GM04503 (cell line): ENCODE data around the gene GTF2H2C.
"Not testable (repeated sequence)": the region's sequence is repeated elsewhere in the genome, so short reads cannot be mapped to it uniquely, and the experiment has no call there.

Experiments used
- DNase-seq: peaks from one replicate; pipeline ENCODE4 v3.0.0-alpha.2; 2012; ENCODE audit warnings: low read depth

Gene GTF2H2C

GRCh38 chr5:69559908-69560330, at the start of gene GTF2H2C:
Gene GTF2H2C (plus strand): TSS chr5:69560191. CDS start chr5:69565133, 4,942 bp downstream.
- DNase-seq = not testable (repeated sequence)

GRCh38 chr5:69510694-69511093, 49.3 kb upstream of the GTF2H2C start:
- DNase-seq = no peak

- peak; percentile 27 for DNase-seq
Observed at GRCh38 chr5:69512740-69513260, 47.2 kb upstream of the GTF2H2C start.

- DNase-seq = not testable (repeated sequence)
Observed at GRCh38 chr5:69515570-69515969, 44.4 kb upstream of the GTF2H2C start.

- DNase-seq = no peak
Observed at GRCh38 chr5:69516769-69517168, 43.2 kb upstream of the GTF2H2C start.

DNA sequence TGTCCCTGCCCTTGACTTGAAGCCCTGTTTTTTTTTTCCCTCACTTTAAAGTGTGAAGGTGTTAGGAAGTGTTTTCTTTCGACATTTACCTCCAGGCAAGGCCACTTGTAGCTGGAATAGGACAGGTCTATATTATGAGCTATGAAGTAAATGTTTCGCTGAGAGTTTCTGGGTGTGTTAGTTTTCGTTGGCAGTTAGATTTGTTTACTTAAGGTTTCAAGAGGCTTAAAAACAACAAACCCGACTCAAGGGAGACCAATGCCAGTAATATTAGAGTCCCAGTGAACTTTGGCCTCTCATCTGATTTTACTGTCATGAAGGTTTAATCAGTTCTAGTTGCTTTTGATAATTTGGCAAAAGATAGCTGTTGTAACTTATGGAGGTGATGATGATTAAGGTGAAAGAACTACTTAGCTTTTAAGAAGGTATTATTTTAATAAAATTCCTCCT, 42.2 kb upstream of the GTF2H2C start:
- no peak for DNase-seq

DNA sequence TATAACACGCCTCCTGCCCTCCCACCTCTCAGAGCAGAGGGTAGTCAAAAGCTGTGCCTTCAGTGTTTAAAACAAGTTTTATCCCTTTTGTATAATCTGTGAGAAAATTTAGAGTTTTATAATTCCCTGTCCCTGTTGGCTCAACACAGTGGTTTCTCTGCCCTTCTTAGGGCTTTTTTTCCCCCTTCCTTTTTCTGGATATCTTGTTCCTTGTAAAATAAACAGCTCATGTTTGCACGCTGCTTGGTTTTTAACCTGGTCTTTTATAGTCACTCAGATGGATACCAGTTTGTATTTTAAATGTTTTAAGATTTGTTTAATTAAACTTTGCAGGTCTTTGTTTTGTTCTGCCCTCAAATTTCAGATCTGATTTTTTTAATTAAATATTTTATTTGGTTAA, 40.7 kb upstream of the GTF2H2C start:
- DNase-seq = no peak

DNA sequence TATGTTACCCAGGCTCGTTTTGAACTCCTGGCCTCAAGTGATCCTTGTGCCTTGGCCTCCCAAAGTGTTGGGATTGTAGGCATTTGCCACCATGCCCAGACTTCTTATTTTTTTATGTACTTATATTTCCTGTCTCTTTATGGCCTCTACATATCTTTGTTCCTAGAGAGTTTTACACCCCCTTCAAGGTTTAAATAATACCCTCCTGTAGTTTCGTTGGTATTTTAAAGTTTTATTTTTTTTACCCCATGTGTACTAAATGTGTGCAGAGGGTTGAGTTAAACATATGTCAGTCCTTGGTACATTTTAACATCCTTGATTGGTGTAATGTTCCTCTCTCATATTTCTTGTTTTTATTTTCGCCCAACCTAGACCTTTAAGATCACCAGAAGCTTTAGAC, 38.0 kb upstream of the GTF2H2C start:
- DNase-seq = no peak

DNA sequence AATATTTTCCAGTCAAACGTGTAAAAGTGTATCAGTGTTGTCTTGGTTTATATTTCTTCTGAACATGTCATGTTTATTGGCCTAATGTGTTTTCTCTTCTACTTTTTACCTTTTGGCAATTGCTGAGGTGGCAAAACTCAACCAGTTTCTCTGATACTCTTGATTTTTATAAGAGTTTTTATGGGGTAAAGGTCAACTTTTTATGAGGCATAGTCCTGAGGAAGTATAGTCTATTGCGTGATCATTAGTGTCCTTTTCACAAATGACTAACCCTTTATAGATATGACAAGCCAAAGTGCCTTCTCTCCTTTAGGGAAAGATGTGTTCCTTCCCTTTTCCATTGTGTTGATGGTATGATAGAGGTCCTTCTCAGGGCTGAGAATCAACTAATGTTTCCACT, 34.5 kb upstream of the GTF2H2C start:
- DNase-seq = no peak

DNA sequence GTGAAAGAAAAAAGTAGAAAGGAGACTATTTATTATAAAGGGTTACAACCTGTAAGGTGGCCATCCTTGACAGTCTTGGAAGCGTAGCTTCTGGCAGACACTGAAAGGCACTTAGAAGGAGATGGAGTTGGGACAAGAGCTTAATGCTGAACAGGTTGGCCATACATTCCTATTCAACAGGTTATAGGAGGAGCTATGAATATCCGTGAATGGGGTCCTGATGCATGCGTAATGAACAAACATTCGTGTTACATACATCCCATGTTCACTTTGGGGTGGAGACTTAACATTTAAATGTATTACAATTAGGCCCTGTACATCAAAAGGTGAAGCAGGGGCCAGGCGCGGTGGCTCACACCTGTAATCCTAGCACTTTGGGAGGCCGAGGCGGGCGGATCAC, 33.3 kb upstream of the GTF2H2C start:
- no peak for DNase-seq

GRCh38 chr5:69527128-69527770, 32.7 kb upstream of the GTF2H2C start:
- DNase-seq = no peak

DNA sequence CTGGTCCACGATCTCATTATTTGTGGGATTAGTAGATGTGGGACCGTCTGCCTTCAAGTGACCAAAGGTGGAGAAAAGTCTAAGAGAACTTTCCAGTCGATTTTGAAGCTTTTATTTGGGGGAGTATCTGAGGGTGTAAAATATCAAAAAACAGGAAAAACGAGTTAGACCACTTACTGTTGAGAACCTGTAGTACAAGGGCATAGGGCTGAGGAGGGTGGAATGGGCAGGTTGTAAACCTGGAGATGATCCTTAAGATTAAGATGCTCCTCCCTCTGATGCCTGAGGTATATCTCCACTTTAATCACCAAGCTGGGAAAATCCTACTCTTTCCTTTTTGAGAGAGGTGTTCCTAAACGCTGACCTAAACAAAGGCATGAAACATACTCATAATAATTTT, 32.0 kb upstream of the GTF2H2C start:
- DNase-seq = no peak

- DNase-seq = no peak
Observed at GRCh38 chr5:69528609-69529008, 31.4 kb upstream of the GTF2H2C start.

GRCh38 chr5:69530561-69531405, 29.2 kb upstream of the GTF2H2C start:
- no peak for DNase-seq

DNA sequence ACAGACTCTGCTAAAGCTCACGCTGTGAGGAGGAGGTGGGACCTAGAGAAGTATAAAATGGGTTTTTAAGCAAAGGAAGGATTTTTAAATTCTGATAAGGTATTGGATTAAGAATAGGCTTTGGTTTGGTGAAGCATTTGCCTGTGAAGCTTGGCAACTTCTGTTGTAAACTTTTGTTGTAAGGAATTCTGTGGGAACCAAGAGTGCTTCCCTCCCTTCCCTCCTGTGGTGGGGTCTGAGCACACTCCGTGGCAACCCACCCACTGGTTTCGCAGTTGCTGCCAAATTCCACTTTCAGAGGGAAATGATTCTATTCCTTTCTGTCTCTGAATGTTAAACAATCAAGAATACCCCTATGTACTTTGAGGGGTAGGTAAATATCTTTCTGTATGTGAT, 28.6 kb upstream of the GTF2H2C start:
- DNase-seq = no peak

DNA sequence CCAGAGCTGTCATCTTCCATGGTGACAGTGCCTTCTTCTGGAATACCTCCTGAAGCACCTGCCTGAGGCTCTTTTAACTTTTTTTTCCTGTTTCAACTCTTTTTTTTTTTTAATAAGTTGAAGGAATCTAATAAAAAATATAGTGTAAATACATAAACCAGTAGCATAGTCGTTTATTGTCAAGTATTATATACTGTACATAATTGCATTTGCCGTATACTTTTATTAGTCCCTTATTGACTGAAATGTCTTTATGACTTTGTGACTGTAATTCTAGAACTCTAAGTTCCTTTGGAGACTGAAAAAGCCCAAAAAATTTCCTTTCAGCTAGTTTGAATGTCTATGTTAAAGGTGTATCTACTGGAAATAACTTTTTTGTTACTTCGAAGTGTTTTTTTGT, 22.1 kb upstream of the GTF2H2C start:
- not testable (repeated sequence) for DNase-seq

DNA sequence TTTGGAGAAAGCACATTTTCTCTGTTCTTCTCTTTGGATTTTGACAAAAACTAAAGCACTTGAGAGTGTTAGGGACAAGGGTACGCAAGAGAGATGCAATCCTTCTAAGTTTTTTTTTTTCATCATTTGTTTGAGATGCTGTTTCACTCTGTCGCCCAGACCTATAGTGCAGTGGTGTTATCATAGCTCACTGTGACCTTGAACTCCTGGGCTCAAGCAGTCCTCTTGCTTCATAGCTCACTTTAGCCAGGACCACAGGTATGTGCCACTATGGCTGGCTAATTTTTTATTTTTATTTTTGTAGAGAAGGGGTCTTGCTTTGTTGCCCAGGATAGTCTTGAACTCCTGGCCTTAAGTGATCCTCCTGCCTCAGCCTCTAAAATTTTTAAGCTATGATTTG, 21.3 kb upstream of the GTF2H2C start:
- DNase-seq = not testable (repeated sequence)

DNA sequence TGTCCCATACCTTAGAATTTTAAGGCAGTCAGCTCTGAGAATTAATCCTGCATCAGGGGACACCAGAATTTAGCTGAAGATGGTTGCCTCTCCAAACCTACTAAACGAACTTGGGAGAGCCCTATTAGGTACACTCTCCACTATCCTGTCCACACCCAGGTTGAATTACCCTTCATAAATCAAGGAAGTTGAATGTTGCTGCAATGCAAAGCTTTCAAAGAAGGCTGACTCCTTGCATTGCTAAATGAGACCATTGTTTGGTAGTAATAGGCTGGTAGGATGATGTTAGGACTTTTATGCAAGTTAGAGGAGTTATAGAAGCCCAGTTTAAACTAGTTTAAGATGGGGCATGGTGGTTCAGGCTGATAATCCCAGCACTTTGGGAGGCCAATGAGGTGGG, 18.6 kb upstream of the GTF2H2C start:
- DNase-seq = not testable (repeated sequence)

- DNase-seq = not testable (repeated sequence)
Observed at GRCh38 chr5:69542838-69543618, 17.0 kb upstream of the GTF2H2C start.

DNA sequence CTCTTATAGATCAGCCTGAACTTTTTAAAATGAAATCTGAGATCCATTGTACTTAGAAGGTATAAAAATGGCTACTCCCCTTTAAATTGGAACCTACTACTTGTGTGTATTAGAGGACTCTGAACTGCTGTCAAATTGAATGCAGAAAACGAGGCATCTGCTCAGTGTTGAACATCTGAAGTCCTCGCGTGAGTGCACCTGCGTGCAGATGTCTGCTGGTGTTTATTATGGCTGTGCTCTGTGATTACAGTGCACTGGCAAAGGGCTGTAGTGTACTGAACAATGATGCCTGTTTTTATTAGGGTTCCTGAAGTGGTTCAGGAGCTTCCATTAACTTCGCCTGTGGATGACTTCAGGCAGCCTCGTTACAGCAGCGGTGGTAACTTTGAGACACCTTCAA, 15.4 kb upstream of the GTF2H2C start:
- DNase-seq = not testable (repeated sequence)

GRCh38 chr5:69560587-69561431, 818 bp downstream of the GTF2H2C start:
- DNase-seq = not testable (repeated sequence)
